Fibroblast of skin of right biceps (primary cell): ENCODE data around the gene RFNG.

Experiments
- DNase-seq: peaks from one replicate; pipeline ENCODE4 v3.0.0-alpha.2; 2013

RFNG gene

DNA sequence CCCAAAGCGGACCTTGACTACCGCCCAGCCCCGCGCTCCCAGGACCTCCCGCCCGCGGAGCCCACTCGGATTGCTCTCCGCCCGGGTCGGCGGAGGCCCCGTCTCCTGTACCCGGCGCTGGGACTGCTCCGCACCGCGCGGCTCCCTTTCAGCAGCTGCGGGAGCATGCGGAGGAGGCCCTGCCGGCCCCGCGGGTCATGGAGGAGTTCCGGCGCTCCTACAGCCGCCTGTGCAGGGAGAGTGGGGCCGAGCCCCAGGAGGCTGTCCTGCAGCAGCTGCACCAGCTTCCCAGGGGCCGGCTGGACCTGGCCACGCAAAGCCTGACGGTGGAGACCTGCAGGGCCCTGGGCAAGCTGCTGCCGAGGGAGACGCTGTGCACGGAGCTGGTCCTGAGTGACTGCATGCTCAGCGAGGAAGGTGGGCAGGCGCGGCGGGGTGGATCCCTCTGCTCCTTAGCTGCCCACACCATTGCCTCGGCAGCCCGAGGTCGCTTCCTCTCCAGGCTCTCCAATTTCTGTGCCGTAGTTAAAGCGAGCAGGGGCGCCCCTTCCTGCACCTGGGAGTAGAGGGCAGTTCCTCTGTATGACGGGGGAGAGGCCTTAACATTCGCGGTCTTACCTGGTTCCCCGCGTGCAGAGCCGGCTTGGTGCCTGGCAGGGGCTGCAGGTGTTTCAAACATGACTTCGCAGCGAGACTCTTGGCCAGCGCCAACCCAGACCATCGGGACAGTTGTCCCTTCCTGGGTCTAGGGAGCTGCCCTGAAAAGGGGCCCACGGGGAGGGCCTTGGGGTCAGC lies 28.0 kb downstream of the RFNG start:
- DNase-seq: no peak

GRCh38 chr17:82022981-82023446 lies 28.6 kb downstream of the RFNG start, which contains the start of gene LRRC45:
LRRC45 (plus strand) TSS chr17:82023305; CDS start chr17:82023644, 339 bp downstream.
- DNase-seq: peak; percentile 100

DNA sequence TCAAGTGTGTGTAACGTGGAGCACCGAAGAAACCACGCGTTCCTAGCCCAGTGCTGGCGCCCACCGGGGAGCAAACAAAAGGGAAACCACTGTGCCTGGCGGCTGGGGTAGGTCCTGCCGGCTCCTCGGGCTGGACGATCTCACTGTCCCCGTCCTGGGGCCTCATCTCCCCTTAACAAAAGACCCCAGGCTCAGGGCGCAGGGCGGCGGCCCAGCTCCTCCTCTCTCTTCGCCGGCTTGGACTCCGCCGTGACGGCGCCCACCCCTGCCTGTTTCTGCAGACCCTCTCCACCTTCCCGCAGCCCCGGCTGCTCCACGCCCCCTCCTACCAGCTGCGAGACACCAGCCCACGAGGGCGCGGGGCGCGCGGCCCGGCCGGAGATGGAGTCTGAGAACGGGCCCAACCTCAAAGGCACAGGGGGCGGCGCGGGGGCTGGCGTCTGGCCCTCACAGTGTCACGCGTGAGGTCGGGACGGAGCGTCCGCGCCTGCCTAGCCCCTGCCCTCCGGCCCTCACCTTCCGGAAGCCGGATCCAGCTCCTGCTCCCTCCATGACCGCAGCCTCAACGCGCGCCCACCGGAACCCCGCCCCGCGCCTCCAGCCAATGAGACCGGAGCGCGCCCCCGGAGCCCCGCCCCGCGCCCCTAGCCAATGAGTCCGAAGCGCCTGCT lies 29.2 kb downstream of the RFNG start, which contains the start of gene CENPX:
Gene CENPX, minus strand, starts transcription at position 569 of the 671 bp plus-strand sequence. Its CDS starts 17 bp downstream, at position 552.
- no peak for DNase-seq

GRCh38 chr17:82021900-82022309 lies 29.7 kb downstream of the RFNG start:
- DNase-seq: no peak

- peak; percentile 64 for DNase-seq
Observed at GRCh38 chr17:82021107-82021899, 30.3 kb downstream of the RFNG start.

GRCh38 chr17:82020572-82021106 lies 31.0 kb downstream of the RFNG start:
- no peak for DNase-seq

- peak; percentile 37 for DNase-seq
Observed at GRCh38 chr17:82019690-82020571, 31.7 kb downstream of the RFNG start.

DNA sequence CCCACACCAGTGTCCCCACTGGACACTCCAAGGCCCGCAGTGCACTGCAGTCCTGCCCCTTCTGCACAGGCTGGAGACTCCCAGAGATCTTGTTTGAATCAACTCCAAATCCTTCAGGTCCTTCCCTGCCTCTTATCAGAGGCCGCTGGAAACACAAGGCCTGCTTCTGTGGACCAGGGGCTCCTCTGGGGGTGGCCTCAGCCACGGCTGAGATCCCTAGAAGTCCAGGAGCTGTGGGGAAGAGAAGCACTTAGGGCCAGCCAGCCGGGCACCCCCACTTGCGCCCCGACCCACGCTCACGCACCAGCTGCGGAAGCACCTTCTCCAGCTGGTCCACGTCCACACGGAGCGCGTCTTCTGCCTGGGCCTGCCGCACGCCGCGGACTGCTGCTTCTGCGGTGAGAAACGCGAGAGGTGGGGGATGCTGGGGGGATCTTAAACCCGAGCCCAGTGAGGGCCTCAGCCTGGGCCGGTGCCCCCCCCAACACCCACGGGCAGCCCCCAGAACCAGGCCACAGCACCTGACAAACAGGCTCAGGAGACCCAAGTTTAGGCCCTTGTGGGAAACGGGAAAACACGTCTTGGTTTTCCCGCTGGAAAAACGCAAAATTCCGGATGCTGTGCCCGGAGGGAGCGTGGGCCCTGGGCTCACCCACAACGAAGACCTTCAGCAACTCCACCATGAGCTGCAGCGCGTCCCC lies 32.5 kb downstream of the RFNG start:
- no peak for DNase-seq

DNA sequence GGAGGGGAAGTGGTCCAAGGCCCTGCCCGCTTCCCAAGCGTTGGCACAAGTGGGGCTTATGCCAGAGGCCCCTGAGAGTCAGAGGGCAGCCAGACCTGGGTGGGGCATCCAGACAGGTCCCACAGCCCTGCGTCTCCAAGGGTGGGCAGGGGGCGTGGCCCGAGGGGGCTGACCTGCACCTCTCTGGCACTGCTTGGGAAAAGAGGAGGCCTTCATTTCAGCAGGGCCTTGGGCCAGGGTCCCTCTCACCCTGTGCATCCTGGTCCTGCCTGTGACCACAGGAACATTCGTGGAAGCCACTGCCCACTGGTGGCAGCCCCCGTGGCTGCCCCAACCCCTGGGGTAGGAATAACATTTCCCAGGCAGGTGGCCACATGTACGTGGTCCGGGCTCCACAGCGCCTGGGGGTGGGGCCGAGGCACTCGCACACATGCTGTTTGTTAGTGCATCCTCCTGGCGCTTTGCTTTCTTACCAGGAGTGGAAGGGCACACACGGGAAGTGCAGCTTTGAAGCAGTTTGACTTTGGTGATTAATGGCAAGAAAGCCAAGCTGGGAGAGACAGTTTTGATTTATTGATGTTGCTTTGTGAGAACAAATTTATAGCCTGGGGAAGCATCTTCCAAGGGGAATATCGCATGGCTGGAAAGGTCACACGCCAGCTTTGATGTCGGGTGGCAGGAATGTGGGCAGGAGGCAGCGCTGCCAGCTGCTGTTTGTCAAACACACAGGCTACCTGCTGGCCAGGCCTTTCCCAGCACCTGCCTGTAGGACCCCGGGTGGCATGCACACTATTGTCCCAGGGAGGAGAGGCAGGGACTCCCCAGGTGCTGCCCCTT lies 33.2 kb downstream of the RFNG start:
- no peak for DNase-seq

- DNase-seq: no peak
Observed at GRCh38 chr17:82017612-82018151, 33.9 kb downstream of the RFNG start.

DNA sequence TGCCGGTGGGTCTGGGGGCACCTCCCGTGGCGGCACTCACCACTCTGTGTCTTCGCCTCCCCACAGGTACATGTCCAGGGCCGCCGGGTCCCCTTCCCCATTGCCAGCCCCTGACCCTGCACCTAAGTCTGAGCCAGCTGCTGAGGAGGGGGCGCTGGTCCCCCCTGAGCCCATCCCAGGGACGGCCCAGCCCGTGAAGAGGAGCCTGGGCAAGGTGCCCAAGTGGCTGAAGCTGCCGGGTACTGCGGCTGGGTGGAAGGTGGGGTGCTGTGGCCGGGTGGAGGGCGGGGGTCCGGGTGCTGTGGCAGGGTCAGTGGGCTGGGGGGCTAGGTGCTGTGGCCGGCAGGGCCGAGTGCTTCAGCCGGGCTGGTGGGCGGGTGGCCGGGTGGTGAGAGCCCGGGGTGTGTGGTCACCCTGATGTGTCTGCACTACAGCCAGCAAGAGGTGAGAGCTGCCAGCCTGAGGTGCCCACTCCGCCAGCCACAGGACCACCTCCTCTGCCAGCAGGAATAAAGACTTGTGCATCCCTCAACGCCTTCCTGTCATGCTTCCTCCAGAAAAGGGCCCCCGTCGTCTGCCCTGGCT lies 34.6 kb downstream of the RFNG start:
- DNase-seq: no peak

DNA sequence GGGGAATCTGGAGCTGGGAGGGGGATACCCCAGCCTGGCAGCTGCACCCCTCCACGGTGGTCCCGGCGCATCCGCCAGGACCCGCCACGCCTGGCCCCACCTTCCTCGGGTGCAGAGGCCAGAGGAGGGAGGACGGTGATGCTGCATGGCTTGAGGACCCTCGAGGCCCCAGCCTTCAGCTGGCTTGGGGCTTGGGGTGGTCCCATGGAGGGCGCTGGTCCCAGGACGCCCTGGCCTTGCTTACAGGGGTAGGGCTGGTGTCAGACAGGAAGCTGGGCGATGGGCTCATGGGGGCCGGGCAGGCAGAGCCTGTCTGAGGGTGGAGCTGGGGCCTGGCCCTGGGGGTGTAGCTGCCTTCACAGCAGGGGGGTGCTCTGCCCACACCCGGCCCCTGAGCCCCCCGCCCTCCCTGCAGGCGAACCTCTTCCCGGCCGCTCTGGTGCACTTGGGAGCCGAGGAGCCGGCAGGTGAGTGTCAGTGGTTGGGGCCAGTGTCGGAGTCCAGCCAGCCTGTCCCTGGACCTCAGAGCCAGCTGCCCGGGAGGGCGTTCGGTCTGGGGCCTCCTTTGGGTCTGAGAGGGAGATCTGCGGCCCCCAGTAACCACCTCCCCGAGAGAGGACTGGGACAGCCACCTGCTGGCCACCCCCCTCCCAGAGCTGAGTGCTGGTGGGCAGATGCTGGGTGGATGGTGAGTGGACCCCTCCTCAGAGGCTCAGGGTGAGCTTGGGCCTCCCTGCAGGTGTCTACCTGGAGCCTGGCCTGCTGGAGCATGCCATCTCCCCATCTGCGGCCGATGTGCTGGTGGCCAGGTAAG lies 35.3 kb downstream of the RFNG start:
- no peak for DNase-seq

DNA sequence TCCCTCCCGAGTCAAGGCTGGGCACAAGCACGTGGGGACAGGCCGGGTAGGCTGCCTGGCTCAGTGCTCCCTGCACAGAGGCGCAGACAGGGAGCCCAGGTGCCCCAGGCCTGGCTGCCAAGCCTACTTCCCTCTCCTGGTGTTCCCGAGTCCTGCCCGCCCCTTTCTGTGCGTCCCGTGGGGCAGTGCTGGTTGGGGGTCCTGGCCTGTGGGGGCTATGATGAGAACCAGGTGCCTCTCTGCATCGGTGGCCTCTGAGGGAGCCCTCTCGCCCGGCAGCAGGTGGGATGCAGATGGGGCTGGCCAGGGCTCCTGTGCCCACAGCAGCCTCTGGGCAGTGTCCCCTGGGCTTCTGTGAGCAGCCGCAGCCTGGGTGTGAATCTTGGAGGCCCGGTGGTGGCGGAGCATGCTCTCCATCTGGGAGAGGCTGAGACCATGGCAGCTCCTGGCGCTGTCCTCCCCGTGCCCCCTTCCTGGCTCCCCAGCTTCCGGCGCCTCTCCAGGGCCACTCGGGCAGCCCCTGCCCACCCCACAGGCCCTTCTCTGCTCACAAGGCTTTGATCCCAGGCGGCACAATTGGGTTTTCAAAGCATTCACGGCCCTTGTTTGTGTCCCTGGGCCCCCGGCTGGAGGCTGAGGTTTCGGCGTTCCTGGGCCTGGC lies 36.2 kb downstream of the RFNG start:
- no peak for DNase-seq

DNA sequence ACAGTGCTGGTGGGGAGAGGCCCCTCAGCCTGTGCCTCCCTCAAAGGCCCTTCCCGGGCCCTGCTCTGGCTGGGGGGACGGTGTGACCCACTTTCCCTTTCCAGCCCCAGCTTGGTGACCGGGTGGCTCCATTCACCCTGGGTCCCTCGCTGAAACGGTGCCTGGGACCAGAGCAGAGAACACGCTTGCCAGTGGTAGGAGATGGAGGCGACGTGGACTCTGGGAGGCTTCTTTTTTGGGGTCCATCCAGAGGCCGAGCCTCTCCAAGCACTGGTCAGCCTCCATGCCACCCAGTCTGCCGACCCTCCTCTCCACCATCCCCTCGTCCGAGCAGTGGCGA lies 36.7 kb downstream of the RFNG start:
- DNase-seq: no peak

DNA sequence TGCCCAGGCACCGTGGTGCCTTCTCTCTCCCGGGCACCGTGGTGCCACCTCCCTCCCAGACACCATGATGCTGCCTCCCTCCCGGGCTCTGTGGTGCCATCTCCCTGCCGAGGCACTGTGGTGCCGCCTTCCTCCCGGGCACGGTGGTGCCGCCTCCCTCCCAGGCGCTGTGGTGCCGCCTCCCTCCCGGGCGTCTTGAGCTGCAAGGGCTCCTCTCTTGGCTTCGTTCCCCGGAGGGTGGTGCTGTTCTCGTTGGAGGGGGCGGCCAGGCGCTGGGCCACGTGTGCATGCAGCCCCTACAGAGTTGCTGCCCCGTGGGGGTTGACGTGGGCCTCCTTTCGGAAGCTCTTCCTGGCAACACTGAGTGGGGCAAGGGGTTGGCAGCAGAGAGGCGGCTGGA lies 37.2 kb downstream of the RFNG start:
- DNase-seq: no peak

- DNase-seq: no peak
Observed at GRCh38 chr17:82013772-82014321, 37.8 kb downstream of the RFNG start.

DNA sequence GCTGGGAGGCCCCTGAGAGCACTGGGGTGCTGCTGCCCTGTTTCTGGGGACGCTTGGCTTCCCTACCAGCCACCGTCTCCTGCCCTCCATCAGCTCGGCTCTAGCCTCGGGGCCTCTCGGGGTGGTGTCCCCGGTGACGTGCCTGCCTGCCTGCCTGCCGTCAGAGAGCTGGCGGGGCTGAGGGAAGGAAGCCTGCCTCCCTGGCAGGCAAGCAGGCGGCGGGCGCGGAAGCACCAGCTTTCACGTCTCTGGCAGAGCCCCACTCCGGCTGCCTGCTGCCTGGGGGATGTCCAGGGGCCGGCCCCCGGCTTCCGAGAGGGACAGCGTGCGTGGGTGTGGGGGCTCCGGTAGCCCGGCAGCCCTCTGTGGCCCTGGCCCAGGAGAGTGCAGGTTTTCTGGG lies 38.3 kb downstream of the RFNG start:
- DNase-seq: no peak
